NT2/D1 (cell line): Measurements from ENCODE around the gene FNIP1.

Experiments used
- DNase-seq: peaks from one replicate; pipeline ENCODE4 v3.0.0-alpha.2; 2011; ENCODE audit warnings: low read depth, low spot score
- H3K27me3 ChIP-seq: 2 replicates; pipeline ENCODE4 v1.6.0; 2011; ENCODE audit warnings: mild to moderate bottlenecking; ENCODE audit not compliant: insufficient read length, insufficient read depth
- H3K36me3 ChIP-seq: 2 replicates; pipeline ENCODE4 v1.6.1; 2011; ENCODE audit warnings: mild to moderate bottlenecking, low read length, mixed read lengths; ENCODE audit not compliant: insufficient read depth, insufficient read length
- H3K4me1 ChIP-seq: 2 replicates; pipeline ENCODE4 v1.5.1; 2011; ENCODE audit not compliant: insufficient read depth, insufficient read length
- H3K4me3 ChIP-seq: 2 replicates; pipeline ENCODE4 v1.5.1; 2011; ENCODE audit warnings: low read depth; ENCODE audit not compliant: insufficient read length
- H3K9ac ChIP-seq: 2 replicates; pipeline ENCODE4 v1.6.0; 2011; ENCODE audit warnings: low read depth; ENCODE audit not compliant: insufficient read length
- H3K9me3 ChIP-seq: 2 replicates; pipeline ENCODE4 v1.5.1; 2011; ENCODE audit warnings: mild to moderate bottlenecking, low read length; ENCODE audit not compliant: insufficient read depth
- SUZ12 ChIP-seq: IDR thresholded peaks from 2 replicates; pipeline ENCODE4 v1.6.1; 2011; ENCODE audit not compliant: insufficient read length, insufficient read depth; ENCODE audit errors: extremely low read depth
- YY1 ChIP-seq: IDR thresholded peaks from 2 replicates; pipeline ENCODE4 v1.6.1; 2011; ENCODE audit not compliant: insufficient read length, insufficient read depth
- ZNF274 ChIP-seq: IDR thresholded peaks from 2 replicates; pipeline ENCODE4 v1.6.1; 2011; ENCODE audit warnings: mild to moderate bottlenecking, low read depth, low read length

FNIP1 gene

DNA sequence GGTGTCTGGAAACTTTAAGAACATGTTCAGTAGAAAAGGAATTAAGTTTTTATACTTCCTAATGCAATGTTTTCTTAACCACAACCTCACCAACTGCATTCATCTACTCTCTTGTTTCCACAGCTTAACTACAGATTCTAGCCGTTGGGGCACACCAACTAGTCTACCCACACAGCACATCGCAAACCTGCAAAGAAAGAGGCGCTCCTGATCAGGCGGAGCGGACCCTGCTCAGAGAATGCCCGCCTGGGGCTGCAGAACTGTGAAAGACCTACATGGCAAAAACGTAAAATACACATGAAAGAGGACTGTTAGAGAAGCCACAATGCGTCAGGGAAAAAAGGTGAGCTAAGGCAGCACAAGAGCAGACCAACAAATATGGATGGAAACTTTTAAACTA lies 86.4 kb downstream of the FNIP1 start:
- no peaks in the 10 kb centered on the region for H3K27me3 ChIP-seq
- H3K9ac ChIP-seq: no peak overlapping the region
- H3K36me3 ChIP-seq: peaks cover 15% of the 10 kb centered on the region
- H3K9me3 ChIP-seq: no peaks in the 10 kb centered on the region
- no peak for DNase-seq
- TF ChIP-seq YY1 (no peak), ZNF274 (no peak), SUZ12 (no peak)
- H3K4me3 ChIP-seq: no peak overlapping the region
- no peaks in the 10 kb centered on the region for H3K4me1 ChIP-seq

DNA sequence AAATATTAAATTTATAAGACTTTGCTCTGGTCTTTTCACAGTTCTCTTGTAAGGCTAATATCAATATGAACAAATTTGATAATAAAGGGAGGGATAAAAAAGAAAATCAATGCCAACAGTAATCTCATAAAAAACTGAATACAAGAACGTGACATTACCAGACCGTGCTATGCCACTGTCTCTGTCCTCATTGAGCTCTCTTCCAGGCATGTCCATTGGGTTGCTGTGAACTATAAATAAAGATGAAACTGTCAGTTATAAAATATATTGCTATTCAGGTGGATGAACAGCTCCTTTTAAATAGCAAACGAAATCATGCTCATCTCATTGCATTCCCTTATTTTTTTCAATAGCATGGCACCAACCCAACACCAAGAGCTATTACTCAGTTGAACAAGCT lies 87.8 kb downstream of the FNIP1 start:
- H3K4me1 ChIP-seq: no peaks in the 10 kb centered on the region
- no peaks in the 10 kb centered on the region for H3K27me3 ChIP-seq
- no peak overlapping the region for H3K4me3 ChIP-seq
- TF ChIP-seq YY1 (no peak), ZNF274 (no peak), SUZ12 (no peak)
- no peak overlapping the region for H3K9ac ChIP-seq
- no peak for DNase-seq
- no peaks in the 10 kb centered on the region for H3K9me3 ChIP-seq
- H3K36me3 ChIP-seq: peaks cover 24% of the 10 kb centered on the region

DNA sequence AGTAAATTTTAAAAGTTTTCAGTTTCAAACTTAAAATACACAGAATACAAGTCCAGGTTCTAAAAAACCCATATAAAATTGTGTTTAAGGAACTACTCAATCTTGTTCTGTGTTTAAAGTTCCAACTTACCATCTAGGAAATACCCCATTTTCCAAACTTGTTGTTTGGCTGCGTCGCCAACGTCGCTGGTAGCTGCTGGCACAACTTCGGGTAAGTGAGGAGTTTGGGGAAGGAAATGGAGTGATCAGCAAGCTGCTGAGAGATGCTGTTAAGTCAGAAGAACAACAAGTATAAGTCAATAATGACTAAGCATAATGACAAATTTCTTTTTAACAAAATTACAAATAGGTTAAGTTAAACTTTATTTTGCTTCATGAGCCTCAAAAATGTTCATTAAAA lies 90.5 kb downstream of the FNIP1 start:
- H3K4me1 ChIP-seq: no peaks in the 10 kb centered on the region
- H3K27me3 ChIP-seq: no peaks in the 10 kb centered on the region
- TF ChIP-seq YY1 (no peak), SUZ12 (no peak), ZNF274 (no peak)
- no peak for DNase-seq
- no peaks in the 10 kb centered on the region for H3K9me3 ChIP-seq
- no peak overlapping the region for H3K4me3 ChIP-seq
- H3K9ac ChIP-seq: no peak overlapping the region
- H3K36me3 ChIP-seq: peaks cover 44% of the 10 kb centered on the region

DNA sequence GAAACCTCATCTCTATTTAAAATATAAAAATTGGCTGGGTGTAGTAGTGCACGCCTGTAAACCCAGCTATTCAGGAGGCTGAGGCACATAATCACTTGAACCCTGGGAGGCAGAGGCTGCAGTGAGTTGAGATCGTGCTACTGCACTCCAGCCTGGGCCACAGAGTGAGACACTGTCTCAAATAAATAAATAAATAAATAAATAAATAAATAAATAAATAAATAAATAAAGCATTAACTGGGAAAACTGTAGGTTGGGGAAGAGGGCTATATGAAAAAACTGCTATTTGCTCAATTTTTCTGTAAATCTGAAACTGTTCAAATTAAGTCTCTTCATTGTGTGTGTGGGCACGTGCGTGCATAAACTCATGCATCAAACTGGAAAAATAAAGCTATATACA lies 101.9 kb downstream of the FNIP1 start:
- Histone ChIP-seq H3K4me3 (no peak overlapping the region), H3K27me3 (no peaks in the 10 kb centered on the region), H3K4me1 (no peaks in the 10 kb centered on the region), H3K36me3 (peaks cover 8% of the 10 kb centered on the region), H3K9me3 (no peaks in the 10 kb centered on the region), H3K9ac (no peak overlapping the region)
- TF ChIP-seq SUZ12: no peak
- no peak for TF ChIP-seq ZNF274
- no peak for TF ChIP-seq YY1
- no peak for DNase-seq

DNA sequence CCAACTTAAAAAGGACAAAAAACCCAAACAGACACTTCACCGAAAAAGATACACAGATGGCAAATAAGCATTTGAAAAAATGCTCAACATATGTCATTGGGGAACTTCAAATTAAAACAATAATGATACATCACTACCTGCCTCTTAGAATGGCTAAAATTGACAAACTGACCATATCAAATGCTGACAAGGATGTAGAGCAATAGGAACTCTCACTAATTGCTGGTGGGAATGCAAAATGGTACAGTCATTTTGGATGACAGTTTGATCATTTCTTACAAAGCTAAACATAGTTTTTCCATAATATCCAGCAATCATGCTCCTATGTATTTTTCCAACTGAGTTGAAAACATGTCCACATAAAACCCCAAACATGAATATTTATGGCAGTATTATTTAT lies 102.9 kb downstream of the FNIP1 start:
- H3K27me3 ChIP-seq: no peaks in the 10 kb centered on the region
- no peaks in the 10 kb centered on the region for H3K9me3 ChIP-seq
- no peak for DNase-seq
- H3K4me3 ChIP-seq: no peak overlapping the region
- no peak overlapping the region for H3K9ac ChIP-seq
- peaks cover 8% of the 10 kb centered on the region for H3K36me3 ChIP-seq
- TF ChIP-seq SUZ12 (no peak), ZNF274 (no peak), YY1 (no peak)
- no peaks in the 10 kb centered on the region for H3K4me1 ChIP-seq

DNA sequence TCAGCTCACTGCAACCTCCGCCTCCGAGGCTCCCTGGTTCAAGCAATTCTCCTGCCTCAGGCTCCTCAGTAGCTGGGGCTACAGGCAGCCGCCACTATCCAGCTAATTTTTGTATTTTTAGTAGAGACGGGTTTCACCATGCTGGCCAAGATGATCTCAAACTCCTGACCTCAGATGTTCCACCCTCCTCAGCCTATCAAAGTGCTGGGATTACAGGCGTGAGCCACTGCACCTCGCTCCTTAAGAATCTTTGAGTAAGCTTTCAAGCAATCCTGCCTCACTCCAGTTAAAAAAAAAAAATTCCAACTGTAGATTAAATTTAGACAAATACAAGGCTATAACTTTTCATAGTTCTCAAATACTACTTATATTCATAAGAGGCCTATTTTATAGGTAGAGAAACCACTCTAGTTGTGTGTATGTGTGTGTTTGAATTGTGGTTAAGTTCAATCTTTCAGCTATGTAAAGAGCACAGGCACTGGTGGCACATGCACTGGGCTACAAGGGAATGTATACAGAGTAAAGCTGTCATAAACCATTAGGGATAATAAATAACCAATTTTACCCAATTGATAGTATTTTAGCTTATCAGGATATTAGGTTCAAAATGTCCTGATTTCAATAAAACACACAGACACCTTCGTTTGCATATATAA lies 111.2 kb downstream of the FNIP1 start:
- Histone ChIP-seq H3K4me3 (no peak overlapping the region), H3K4me1 (no peaks in the 10 kb centered on the region), H3K9ac (no peak overlapping the region), H3K27me3 (no peaks in the 10 kb centered on the region), H3K9me3 (no peaks in the 10 kb centered on the region), H3K36me3 (peaks cover 4% of the 10 kb centered on the region)
- no peak for DNase-seq
- TF ChIP-seq ZNF274 (no peak), SUZ12 (no peak), YY1 (no peak)

DNA sequence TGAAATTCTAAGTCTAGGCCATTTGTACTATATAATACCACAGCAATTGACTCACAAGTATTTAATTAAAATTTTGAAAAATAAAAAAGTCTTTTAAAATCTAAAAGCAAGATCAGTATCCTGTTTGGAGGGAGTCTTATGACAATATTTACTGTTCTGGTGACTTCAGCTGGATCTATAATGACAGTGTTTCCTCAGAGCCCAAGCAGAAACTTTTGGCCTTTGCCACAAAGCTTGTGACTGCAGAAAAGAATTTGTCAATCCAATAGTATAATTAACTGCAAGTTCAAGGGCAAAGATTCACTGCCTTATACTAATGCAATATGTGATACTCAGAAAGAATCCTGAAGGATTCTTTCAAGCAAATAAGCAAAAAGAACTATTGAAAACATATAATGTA lies 112.2 kb downstream of the FNIP1 start:
- no peaks in the 10 kb centered on the region for H3K36me3 ChIP-seq
- no peaks in the 10 kb centered on the region for H3K27me3 ChIP-seq
- no peak for DNase-seq
- H3K9ac ChIP-seq: no peak overlapping the region
- no peaks in the 10 kb centered on the region for H3K4me1 ChIP-seq
- TF ChIP-seq YY1 (no peak), SUZ12 (no peak), ZNF274 (no peak)
- H3K9me3 ChIP-seq: no peaks in the 10 kb centered on the region
- H3K4me3 ChIP-seq: no peak overlapping the region
